Ishikawa (cell line): Measurements from ENCODE around the gene ZFP30.

Experiments
- CREB1 ChIP-seq: IDR thresholded peaks from 2 replicates; pipeline ENCODE4 v1.6.1; 2012; ENCODE audit warnings: low read depth
- EGR1 ChIP-seq: IDR thresholded peaks from 2 replicates; pipeline ENCODE4 v1.6.1; 2012
- FOXM1 ChIP-seq: IDR thresholded peaks from 2 replicates; pipeline ENCODE4 v1.6.1; 2012; ENCODE audit warnings: low read depth, borderline replicate concordance
- RAD21 ChIP-seq: IDR thresholded peaks from 2 replicates; pipeline ENCODE4 v1.6.1; 2012; ENCODE audit warnings: low read depth
- TAF1 ChIP-seq: IDR thresholded peaks from 2 replicates; pipeline ENCODE4 v1.6.1; 2012; ENCODE audit warnings: low read depth, mild to moderate bottlenecking
- TF ChIP-seq, protein P1 (sequence below): IDR thresholded peaks from 2 replicates; pipeline ENCODE4 v1.6.1; 2012

DNA sequence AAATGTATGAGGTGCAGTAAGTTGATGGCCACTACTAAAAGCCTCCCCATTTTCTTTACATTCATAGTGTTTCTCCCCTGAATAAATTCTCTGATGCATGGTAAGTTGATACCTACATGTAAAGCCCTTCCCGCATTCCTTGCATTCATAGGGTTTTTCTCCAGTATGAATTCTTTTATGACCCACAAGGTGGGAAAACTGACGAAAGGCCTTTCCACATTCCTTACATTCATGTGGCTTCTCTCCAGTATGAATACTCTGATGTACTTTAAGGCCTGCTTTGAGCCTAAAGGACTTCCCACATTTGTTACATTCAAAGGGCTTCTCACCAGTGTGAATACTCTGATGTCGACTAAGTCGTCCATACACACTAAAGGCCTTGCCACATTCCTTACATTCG lies 43.8 kb upstream of the ZFP30 start:
- TF ChIP-seq TAF1 (no peak), RAD21 (no peak), CREB1 (no peak), FOXM1 (no peak), EGR1 (no peak)
- TF ChIP-seq, protein P1, sequence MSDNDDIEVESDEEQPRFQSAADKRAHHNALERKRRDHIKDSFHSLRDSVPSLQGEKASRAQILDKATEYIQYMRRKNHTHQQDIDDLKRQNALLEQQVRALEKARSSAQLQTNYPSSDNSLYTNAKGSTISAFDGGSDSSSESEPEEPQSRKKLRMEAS = no peak
